HG03103 (cell line): ENCODE data around the gene ZNF124.
"Not testable (repeated sequence)": the region's sequence is repeated elsewhere in the genome, so short reads cannot be mapped to it uniquely, and the experiment has no call there.

Source experiments
- ATAC-seq: cut with Tn5 transposase; IDR thresholded peaks from one replicate; pipeline ENCODE4 v1.9.1; 2021; ENCODE audit warnings: low read depth; ENCODE audit not compliant: unreplicated experiment

Gene ZNF124

DNA sequence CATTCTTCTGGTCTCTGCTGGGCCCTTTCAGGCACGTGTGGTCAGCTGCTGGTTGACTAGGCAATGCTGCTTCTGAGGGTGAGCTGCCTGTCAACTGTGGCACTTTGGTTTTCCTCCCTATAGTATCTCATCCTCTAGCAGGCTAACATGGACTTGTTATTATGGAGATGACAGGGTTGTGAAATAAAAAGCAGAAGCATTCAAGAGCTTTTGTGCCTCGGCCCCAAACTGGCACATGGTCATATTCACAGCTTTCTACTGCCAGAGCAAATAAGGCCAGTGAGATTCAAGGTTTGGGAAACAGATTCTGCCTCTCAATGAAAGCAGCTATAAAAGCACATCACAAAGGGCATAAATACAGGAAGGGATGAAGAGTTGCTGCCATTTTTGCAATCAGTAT lies 1.6 kb upstream of the ZNF124 start:
- ATAC-seq: no peak

GRCh38 chr1:247172996-247173395 lies 1.2 kb upstream of the ZNF124 start:
- ATAC-seq: no peak

DNA sequence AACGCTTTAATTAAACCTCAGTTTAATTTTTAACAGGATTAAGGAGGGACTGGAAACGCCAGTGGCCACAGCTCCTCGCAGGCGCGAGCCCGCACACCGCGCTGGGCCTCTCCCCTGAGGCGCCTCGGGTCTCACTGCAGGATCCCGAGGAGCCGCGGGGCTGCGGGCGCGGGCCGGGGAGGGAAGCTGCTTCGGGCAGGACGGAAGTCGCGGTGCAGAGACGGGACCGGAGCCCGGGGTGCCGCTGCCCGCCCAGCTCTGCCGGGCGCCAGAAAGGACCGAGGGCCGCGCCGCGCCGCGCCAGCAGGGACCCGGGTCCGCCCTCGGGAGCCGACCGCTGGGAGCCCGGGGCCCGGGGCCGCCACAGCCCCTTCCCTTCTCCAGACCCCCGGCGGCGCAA lies 377 bp downstream of the ZNF124 start:
- peak; percentile 32 for ATAC-seq

- no peak for ATAC-seq
Observed at GRCh38 chr1:247165674-247166073, 6.1 kb downstream of the ZNF124 start.

GRCh38 chr1:247164694-247165093 lies 7.1 kb downstream of the ZNF124 start:
- no peak for ATAC-seq

GRCh38 chr1:247156787-247157232 lies 15.0 kb downstream of the ZNF124 start:
- ATAC-seq: no peak

- ATAC-seq: no peak
Observed at GRCh38 chr1:247147781-247148180, 24.0 kb downstream of the ZNF124 start.

DNA sequence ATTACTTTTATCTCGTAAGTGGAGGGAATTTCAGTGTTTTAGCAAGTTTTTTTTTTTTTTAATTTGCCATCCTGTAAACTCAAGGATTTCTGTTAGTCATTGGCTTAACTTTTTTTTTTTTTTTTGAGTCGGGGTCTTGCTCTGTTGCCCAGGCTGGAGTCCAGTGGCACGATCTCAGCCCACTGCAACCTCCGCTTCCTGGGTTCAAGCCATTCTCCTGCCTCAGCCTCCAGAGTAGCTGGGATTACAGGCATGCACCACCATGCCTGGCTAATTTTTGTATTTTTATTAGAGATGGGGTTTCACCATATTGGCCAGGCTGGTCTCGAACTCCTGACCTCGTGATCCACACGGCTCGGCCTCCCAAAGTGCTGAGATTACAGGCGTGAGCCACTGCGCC lies 24.7 kb downstream of the ZNF124 start:
- ATAC-seq: not testable (repeated sequence)

DNA sequence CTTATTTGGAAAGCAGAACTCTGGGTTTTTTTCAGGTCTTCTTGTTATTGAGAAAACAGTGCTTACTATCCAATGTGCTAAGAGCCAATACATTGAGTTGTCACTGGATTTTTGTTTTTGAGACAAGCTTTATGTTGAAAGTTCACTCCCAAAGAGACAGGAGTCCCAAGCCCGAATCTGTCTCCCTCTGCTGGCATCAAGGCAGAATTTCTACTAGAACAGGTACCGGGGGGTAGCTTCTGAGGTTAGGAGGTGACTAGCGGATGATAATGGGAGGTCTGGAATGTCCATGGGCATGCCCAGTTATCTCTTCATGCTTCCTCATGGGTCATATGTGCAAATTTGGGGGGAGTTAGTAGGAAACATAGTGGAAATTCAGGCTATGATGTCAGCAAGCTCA lies 25.1 kb downstream of the ZNF124 start:
- ATAC-seq: no peak

GRCh38 chr1:247145279-247145678 lies 26.5 kb downstream of the ZNF124 start:
- no peak for ATAC-seq

DNA sequence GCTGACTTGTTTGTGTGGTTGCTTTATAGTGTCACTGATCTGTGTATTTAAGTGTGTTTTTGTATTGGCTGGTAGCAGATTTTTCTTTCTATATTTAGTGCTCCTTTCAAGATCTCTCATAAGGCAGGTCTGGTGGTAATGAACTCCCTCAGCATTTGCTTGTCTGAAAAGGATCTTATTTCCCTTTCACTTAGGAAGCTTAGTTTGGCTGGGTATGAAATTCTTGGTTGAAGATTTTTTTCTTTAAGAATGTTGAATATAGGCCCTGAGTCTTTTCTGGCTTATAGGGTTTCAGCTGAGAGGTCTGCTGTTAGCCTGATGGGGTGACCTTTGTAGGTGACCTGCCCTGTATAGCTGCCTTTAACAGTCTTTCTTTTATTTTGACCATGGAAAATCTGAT lies 32.3 kb downstream of the ZNF124 start:
- not testable (repeated sequence) for ATAC-seq

GRCh38 chr1:247131236-247131635 lies 40.6 kb downstream of the ZNF124 start:
- ATAC-seq: no peak

DNA sequence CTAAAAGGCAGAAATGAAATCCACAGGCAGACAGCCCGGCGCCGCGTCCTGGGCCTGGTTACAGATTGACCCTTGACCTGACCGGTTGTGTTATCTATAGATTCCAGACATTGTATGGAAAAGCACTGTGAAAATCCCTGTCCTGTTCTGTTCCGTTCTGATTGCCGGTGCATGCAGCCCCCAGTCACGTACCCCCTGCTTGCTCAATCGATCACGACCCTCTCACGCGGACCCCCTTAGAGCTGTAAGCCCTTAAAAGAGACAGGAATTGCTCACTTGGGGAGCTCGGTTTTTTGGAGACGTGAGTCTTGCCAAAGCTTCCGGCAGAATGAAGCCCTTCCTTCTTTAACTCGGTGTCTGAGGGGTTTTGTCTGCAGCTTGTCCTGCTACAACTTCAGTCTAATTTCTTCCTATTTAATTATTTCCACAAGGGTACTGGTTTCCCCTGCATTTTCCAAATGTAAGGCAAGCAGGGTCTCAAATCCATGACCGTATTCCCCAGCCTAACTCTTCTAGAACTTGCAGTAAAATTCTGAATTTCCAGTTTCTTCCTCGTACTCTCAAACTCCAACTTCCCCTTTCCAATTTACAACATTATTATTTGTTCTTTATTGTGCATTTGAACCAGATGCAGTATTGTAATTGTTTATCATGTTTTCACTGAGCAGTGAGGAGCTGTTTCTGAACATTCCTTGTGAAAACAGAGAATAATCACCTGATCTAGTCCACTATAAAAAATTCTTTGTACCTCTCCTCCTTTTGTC lies 44.1 kb downstream of the ZNF124 start:
- ATAC-seq: not testable (repeated sequence)

GRCh38 chr1:247126601-247127000 lies 45.2 kb downstream of the ZNF124 start:
- ATAC-seq: peak; percentile 38

DNA sequence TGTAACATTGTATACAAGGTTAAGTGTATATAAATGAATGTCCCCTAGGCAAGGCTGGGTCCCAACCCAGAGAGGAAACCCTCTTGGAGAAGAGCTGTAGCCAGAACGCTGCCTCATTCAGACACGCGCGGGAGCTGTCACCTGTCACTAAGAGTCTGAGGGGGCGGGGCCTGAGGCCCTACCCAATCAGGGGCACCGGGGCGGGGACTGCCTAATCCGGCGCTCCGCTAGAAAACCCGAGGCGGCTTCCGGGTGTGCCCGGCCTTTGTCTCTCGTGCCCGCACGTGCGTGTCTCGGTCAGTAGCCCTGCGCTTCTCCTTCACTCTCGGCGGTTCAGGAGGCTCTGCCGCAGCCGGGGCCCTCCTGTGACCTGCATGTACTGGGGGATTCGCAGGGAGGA lies 45.7 kb downstream of the ZNF124 start:
- peak; percentile 98 for ATAC-seq

- no peak for ATAC-seq
Observed at GRCh38 chr1:247121382-247121781, 50.4 kb downstream of the ZNF124 start.

- not testable (repeated sequence) for ATAC-seq
Observed at GRCh38 chr1:247120408-247120668, 51.5 kb downstream of the ZNF124 start.

DNA sequence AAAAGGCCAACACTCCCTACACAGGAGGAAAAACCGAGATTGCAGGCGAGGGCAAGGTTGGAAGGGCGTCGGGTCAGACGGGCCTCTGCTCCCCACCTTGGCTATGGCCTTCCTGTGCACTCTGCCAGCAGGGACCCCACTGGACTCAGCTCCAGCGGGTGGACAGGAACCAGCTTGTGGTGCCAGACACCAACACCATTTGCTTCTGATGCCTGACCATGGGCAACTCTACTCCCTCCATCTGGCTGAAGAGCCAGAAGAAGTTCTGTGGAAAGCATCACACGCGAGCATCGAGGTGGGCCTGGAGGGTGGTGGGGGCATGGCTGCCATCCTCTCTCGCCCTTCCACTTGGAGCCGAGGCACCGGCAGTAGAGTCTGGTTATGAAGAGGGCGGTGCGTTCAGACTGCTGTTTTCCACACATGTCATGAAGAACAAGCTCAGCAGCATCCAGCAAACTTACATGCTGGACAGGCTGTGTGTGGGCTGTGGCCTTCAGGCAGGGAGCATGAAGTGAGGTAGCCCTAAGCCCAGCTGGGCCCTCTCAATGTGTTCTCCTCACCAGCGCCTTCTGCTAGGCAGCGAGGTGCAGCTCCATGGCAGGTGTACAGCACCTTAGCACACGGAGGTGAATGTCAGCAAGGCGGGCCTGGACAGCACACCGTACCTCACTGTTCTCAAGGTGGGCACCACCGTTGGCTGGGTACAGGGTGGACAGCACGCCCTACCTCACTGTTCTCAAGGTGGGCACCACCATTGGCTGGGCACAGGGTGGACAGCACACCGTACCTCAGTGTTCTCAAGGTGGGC lies 52.0 kb downstream of the ZNF124 start:
- no peak for ATAC-seq

- no peak for ATAC-seq
Observed at GRCh38 chr1:247118946-247119446, 52.8 kb downstream of the ZNF124 start.

- ATAC-seq: no peak
Observed at GRCh38 chr1:247115545-247115944, 56.3 kb downstream of the ZNF124 start.

GRCh38 chr1:247115141-247115510 lies 56.7 kb downstream of the ZNF124 start:
- no peak for ATAC-seq
